G401.6 (cell line): Measurements from ENCODE around the gene GNG4.
"Not testable (repeated sequence)": the region's sequence is repeated elsewhere in the genome, so short reads cannot be mapped to it uniquely, and the experiment has no call there.

Experiments
- FAIRE-seq: peaks from 2 replicates; lab custom pipeline; 2012; peaks lifted over from hg19 to GRCh38; lab: Jason Lieb, UNC

Gene GNG4

GRCh38 chr1:235648954-235649367 lies 623 bp downstream of the GNG4 start:
- no peak for FAIRE-seq

- no peak for FAIRE-seq
Observed at GRCh38 chr1:235648407-235648907, 1.1 kb downstream of the GNG4 start.

GRCh38 chr1:235647537-235647936 lies 2.0 kb downstream of the GNG4 start:
- FAIRE-seq, result not testable (repeated sequence)

DNA sequence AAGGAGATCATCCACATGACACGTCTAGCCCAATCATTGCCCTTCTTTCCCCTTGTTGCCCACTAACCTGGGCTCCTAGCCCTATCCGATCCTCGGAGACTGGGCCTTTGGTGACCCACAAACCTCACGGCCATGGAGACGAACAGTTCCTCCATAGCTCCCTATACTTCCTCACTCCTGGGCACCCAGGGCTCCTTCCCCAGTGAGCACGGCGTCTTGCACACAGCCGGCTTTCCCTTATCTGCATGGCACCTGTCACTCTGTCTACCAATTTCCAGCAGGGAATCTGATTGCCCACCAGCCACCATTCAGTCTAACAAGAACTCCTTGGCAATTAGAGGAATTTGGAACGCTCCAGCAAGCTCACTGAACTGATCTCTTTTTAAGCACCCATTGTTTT lies 3.1 kb downstream of the GNG4 start:
- FAIRE-seq, result no peak

GRCh38 chr1:235644693-235645305 lies 4.8 kb downstream of the GNG4 start:
- no peak for FAIRE-seq

- no peak for FAIRE-seq
Observed at GRCh38 chr1:235643837-235644692, 5.5 kb downstream of the GNG4 start.

DNA sequence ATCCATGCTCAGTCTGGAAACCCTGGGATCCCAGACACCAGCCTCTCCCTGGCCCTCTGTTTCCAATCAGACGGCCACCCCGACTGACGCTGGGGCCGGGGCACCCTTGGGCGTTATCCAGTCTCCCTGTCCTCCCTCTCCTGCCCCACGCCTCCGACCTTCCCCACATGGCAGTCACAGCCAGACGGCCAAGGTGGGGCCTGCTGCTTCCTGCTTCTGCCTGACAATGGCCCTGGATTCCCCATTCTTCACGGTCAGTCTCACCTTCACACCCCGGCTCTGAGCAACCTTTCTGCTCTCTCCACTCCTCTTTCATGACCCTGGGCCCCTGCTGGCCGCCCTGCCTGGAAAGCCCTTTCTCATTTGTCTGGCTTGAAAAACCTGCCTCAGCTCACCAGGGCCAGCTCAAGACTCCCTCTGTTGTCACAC lies 6.6 kb downstream of the GNG4 start:
- FAIRE-seq, result no peak

GRCh38 chr1:235642011-235642942 lies 7.3 kb downstream of the GNG4 start:
- no peak for FAIRE-seq

DNA sequence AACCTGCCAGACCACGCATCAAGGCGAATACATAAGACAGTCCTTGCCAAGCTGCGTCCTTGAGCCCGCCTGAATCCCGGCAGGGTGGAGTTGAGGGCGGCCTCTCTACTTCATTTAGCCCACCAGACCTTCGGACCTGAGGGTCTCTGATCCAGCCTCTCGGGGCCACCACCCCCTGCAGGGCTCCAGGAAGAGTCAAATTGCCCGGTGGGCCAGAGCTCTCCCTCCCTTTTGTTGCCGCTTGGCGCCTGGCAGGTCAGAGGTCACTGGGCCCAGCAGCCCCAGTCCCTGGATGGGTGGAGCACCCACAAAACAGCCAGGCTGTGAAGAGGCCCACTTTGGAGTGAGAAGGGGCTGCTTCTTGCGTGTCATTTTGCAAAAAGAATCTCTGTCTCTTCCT lies 9.0 kb downstream of the GNG4 start:
- FAIRE-seq, result no peak

DNA sequence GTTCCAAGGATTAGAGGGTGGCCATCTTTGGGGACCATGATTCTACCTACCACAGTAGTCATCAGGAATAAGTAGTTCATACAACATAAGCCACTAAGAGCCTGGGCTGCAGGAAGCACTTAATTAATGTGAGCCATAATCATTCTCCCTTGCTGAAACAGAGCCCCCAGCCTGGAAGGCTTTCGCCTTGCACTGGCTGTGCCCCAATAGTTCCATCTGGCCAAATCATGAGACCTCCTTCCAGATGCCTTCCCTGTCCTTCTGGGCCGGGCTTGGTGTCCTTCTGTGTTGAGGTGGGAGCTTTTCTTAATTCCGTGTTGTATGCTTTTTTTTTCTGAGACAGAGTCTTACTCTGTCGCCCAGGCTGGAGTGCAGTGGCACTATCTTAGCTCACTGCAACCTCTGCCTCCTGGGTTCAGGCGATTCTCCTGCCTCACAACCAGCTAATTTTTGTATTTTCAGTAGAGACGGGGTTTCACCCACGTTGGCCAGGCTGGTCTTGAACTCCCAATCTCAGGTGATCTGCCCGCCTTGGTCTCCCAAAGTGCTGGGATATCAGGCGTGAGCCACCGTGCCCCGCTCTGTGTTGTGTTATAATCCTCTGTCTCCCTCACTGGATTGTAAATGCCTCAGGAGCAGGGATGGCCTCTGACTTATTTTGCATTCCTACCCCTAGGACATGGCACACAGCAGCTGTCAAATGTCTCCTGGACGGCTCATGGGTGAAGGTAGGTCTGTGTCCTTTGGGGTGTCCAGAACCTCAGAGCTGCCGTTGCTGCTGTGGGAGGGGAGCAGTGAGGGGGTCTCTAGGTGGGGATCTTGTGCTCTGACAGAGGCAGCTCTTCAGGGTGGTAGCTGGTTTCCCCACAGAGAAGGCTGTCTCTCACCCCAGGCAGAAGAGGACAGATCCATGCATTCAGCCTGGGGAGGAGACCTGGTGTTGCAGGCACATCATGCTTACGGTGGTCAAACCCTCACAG lies 10.1 kb downstream of the GNG4 start:
- no peak for FAIRE-seq

GRCh38 chr1:235638612-235639011 lies 11.0 kb downstream of the GNG4 start:
- not testable (repeated sequence) for FAIRE-seq

DNA sequence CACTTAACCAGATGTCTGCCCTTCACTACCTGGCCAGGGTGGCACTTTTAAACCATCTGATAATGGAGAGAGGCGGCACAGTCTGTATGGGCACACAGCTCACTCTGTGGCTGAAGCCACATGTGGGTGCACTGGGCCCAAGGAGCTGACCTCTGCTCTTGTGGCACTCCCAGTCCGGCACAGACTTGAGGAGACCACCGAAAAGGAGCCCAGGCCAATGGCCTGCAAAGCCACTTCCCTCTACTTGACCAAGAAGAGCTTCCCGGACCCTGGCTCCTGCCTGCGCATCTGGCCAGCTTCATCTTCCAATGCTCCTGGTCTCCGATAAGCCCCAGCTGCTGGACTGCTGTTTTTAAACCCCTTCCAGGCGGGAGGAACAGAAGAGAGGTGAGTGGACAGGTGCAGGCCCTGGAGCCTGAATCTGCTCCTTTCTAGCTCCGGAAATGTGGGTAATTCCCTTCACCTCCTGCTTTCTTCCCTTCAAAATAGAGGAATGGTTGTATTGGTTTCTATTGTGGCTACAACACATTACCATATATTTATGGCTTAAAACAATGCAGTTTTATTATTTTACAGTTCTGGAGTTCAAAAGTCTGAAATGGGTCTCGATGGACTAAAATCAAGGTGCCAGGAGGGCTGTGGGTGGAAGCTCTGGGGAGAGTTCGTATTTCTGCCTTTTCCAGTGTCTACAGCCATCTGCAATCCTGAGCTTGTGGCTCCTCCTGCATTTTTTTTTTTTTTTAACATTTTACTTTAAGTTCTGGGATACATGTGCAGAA lies 11.6 kb downstream of the GNG4 start:
- FAIRE-seq, result no peak

DNA sequence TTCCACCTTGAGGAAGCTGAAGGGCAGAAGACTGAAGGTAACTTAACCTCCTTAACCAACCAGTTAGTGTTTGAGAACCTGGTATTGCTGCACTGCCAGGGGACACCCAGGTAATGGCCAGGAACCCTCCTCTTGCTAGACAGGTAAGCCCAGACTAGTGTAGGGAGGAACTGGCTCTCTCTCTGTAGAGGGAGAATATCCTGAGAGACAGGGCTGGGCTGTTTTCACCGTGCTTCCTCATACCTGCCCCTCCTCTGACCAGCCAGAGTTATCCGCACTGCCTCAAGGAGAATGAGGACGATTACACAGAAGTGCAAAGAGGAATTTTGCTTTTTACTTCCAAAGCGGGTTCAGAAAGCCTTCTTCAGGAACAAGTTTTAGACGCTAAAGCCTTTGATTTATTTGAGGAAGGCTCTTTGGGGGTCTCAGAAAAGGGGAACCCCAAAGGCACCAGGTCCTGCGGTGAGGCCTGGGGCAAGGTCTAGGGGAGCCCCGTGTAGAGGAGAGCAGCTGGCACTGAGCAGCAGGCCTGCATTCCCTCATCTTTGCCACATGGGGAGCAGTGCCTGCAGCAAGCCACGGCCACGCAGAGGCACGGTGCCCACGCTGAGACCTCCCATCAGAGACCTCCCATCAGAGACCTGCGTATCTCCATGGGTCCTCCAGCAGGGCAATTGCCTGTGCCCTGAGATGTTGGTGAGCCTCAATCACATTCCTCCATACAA lies 13.5 kb downstream of the GNG4 start:
- FAIRE-seq, result no peak

- no peak for FAIRE-seq
Observed at GRCh38 chr1:235632506-235633401, 16.8 kb downstream of the GNG4 start.

- FAIRE-seq, result no peak
Observed at GRCh38 chr1:235631816-235632215, 17.8 kb downstream of the GNG4 start.

DNA sequence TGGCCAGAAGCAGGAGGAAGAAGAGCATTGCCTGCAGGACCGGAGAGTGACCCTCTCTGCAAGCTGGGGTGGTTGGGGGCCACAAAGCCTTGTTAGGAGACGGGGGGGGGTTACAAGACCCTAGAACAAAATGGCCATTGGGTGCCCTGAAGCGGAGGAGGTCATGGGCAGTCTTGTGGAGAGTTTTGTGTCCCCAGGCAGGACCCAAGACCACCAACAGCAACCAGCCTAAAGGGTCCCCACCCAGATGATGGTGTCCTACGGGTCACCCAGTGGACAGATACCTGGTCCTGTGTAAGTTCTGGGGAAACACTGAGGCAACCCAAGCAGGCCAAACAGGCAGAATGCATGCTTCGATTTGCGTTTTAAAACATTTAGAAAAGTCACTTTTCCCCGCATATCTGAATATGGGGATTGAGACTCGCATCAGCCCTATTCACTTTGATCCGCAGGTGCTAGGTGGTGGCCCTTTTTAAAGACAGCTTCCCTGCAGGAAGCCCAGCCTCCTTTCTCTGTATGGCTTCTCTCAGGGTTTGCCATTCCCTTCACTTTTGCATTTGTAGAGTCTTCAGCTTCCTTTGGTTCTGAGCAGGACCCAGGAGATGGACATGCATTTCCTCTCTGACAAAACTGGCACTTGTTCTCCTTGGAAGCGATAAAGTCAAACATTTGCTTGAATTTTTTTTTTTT lies 21.1 kb downstream of the GNG4 start:
- FAIRE-seq, result no peak

GRCh38 chr1:235625831-235626230 lies 23.8 kb downstream of the GNG4 start:
- FAIRE-seq, result no peak

DNA sequence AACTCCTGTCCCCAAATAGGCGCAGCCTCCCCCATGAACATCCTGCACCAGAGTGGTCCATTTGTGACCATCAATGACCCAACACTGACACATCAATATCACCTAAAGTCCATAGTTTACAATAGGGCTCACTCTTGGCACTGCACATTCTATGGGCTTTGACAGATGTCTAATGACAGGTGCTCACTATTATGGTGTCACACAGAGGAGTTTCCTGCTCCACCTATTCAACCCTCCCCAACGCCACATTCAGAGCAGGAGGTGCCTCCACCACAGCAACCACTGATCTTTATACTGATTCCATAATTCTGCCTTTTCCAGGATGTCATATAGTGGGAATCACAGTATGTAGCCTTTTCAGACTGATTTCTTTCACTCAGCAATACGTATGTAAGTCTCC lies 24.2 kb downstream of the GNG4 start:
- FAIRE-seq, result no peak
